Measurements from ENCODE around the gene ZNF580. TPM values are rescaled to one million over a fixed set of nuclear protein-coding genes. Genes with fewer than 3 reads are reported as not detected.
A peak's percentile ranks its signal among the peaks of the same experiment; 100 is the strongest.

ZNF580 gene
- total and polyA plus RNA-seq, 2 experiments from 2014 or later = 10.1 to 53.8 TPM

- peaks cover 4% of the 10 kb centered on the region for H3K4me1 ChIP-seq (ENCODE audit: insufficient read depth)
- H3K36me3 ChIP-seq (replicated peaks; ENCODE audit: insufficient read depth, low read depth) = no peaks in the 10 kb centered on the region
- TF ChIP-seq EZH2 (IDR thresholded peaks at IDR 0.05; ENCODE audit: borderline replicate concordance) = no peak
- TF ChIP-seq, protein P1, sequence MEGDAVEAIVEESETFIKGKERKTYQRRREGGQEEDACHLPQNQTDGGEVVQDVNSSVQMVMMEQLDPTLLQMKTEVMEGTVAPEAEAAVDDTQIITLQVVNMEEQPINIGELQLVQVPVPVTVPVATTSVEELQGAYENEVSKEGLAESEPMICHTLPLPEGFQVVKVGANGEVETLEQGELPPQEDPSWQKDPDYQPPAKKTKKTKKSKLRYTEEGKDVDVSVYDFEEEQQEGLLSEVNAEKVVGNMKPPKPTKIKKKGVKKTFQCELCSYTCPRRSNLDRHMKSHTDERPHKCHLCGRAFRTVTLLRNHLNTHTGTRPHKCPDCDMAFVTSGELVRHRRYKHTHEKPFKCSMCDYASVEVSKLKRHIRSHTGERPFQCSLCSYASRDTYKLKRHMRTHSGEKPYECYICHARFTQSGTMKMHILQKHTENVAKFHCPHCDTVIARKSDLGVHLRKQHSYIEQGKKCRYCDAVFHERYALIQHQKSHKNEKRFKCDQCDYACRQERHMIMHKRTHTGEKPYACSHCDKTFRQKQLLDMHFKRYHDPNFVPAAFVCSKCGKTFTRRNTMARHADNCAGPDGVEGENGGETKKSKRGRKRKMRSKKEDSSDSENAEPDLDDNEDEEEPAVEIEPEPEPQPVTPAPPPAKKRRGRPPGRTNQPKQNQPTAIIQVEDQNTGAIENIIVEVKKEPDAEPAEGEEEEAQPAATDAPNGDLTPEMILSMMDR (IDR thresholded peaks at IDR 0.05; ENCODE audit: poor library complexity) = no peak
- no peak for TF ChIP-seq EZH2phosphoT487 (IDR thresholded peaks at IDR 0.05; ENCODE audit: low read depth, severe bottlenecking, unreplicated experiment)
- H3K27ac ChIP-seq = peak within 1 kb of the TSS; percentile 93
- no peaks in the 10 kb centered on the region for H3K9me3 ChIP-seq (ENCODE audit: low read depth)
- peak within 1 kb of the TSS; percentile 56 for H2AFZ ChIP-seq
- H3K9me2 ChIP-seq (replicated peaks; ENCODE audit: insufficient read depth) = no peaks in the 10 kb centered on the region
- H3K4me2 ChIP-seq = peak within 1 kb of the TSS; percentile 79
- peak; percentile 99 for DNase-seq (ENCODE audit: low spot score)
- 2% methylated on average over 40 of the region's 56 CpGs for WGBS (ENCODE audit: low lambda C conversion rate, missing lambda C conversion rate)
- H3K79me2 ChIP-seq = peaks cover 14% of the 10 kb centered on the region
- peak within 1 kb of the TSS; percentile 32 for H3K4me3 ChIP-seq
- peaks cover 5% of the 10 kb centered on the region for H4K20me1 ChIP-seq (ENCODE audit: insufficient read depth, poor library complexity, severe bottlenecking)
- H3K27me3 ChIP-seq = no peaks in the 10 kb centered on the region
Observed at GRCh38 chr19:55624109-55625003, 16.4 kb upstream of the ZNF580 start, which contains the start of gene ZNF784. Gene ZNF784, minus strand, starts transcription at chr19:55624566. Its CDS starts 5 bp downstream, at chr19:55624561.

- Histone ChIP-seq H3K4me1 (ENCODE audit: insufficient read depth) (peaks cover 4% of the 10 kb centered on the region), H3K27me3 (no peaks in the 10 kb centered on the region), H4K20me1 (ENCODE audit: insufficient read depth, poor library complexity, severe bottlenecking) (peaks cover 5% of the 10 kb centered on the region), H2AFZ (peak overlapping the region; percentile 56), H3K9me2 (replicated peaks; ENCODE audit: insufficient read depth) (no peaks in the 10 kb centered on the region), H3K4me3 (peak overlapping the region; percentile 32), H3K4me2 (peak overlapping the region; percentile 79), H3K9me3 (ENCODE audit: low read depth) (no peaks in the 10 kb centered on the region), H3K27ac (peak overlapping the region; percentile 93), H3K79me2 (peaks cover 14% of the 10 kb centered on the region), H3K36me3 (replicated peaks; ENCODE audit: insufficient read depth, low read depth) (no peaks in the 10 kb centered on the region)
- TF ChIP-seq, protein P1 (IDR thresholded peaks at IDR 0.05; ENCODE audit: poor library complexity) = no peak
- TF ChIP-seq EZH2phosphoT487 (IDR thresholded peaks at IDR 0.05; ENCODE audit: low read depth, severe bottlenecking, unreplicated experiment) (no peak), EZH2 (IDR thresholded peaks at IDR 0.05; ENCODE audit: borderline replicate concordance) (no peak)
- WGBS (ENCODE audit: low lambda C conversion rate, missing lambda C conversion rate) = 73% methylated on average over 11 of the region's 11 CpGs
- DNase-seq (ENCODE audit: low spot score) = no peak
Observed at GRCh38 chr19:55625004-55625326, 15.8 kb upstream of the ZNF580 start.

DNA sequence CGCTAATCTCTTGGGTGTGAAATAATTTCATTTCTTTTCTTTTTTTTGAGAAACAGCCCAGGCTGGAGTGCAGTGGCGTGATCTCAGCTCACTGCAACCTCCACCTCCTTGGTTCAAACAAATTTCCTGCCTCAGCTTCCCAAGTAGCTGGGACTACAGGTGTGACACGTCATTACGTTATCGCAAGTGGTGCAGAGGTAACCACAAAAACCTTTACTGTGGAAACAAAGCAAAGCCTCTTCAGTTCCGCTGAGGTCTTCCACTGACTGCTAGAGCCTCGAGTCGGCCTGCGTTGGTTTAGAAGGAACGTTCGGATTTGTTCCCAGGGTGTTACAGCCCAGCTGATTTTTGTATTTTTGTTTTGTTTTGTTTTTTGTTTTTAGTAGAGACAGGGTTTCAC is 14.5 kb upstream of the ZNF580 start:
- H3K4me1 ChIP-seq (ENCODE audit: insufficient read depth) = peaks cover 4% of the 10 kb centered on the region
- no peak for DNase-seq (ENCODE audit: low spot score)
- no peak overlapping the region for H3K4me3 ChIP-seq
- H3K27ac ChIP-seq = no peak overlapping the region
- H2AFZ ChIP-seq = no peak overlapping the region
- H4K20me1 ChIP-seq (ENCODE audit: insufficient read depth, poor library complexity, severe bottlenecking) = peaks cover 5% of the 10 kb centered on the region
- WGBS (ENCODE audit: low lambda C conversion rate, missing lambda C conversion rate) = 95% methylated on average over 11 of the region's 11 CpGs
- no peaks in the 10 kb centered on the region for H3K27me3 ChIP-seq
- H3K36me3 ChIP-seq (replicated peaks; ENCODE audit: insufficient read depth, low read depth) = no peaks in the 10 kb centered on the region
- no peak for TF ChIP-seq EZH2phosphoT487 (IDR thresholded peaks at IDR 0.05; ENCODE audit: low read depth, severe bottlenecking, unreplicated experiment)
- TF ChIP-seq, protein P1 (IDR thresholded peaks at IDR 0.05; ENCODE audit: poor library complexity) = no peak
- TF ChIP-seq EZH2 (IDR thresholded peaks at IDR 0.05; ENCODE audit: borderline replicate concordance) = no peak
- H3K4me2 ChIP-seq = no peak overlapping the region
- peaks cover 14% of the 10 kb centered on the region for H3K79me2 ChIP-seq
- H3K9me3 ChIP-seq (ENCODE audit: low read depth) = no peaks in the 10 kb centered on the region
- no peaks in the 10 kb centered on the region for H3K9me2 ChIP-seq (replicated peaks; ENCODE audit: insufficient read depth)
